AML-193 (cell line): ENCODE results near the gene PRSS38.

Experiments used
- DNase-seq, 2 experiments: peaks; one replicate each; lab custom pipeline; 2025; lab: John Stamatoyannopoulos, UW

PRSS38 gene

DNA sequence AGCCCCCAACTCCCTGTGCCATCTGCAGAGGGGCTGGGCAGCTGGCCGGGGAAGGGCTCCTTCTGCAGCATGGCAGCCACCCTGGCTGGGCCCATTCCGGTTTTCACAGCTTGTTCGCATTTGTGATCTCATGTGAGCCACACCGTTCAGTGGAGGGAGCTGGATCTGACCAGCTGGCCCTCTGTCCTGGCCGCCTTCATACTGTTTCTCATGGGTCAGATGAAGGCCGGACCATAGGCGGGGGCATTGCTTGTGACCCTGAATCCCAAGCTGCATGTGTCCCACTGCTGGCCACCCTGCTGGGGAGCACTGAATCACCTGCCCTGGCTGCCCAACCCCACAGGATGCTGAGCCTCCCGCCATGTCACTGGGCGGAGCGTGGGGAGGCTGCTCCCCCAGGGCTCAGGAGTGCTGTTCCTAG lies 36.4 kb upstream of the PRSS38 start:
- no peak for DNase-seq

DNA sequence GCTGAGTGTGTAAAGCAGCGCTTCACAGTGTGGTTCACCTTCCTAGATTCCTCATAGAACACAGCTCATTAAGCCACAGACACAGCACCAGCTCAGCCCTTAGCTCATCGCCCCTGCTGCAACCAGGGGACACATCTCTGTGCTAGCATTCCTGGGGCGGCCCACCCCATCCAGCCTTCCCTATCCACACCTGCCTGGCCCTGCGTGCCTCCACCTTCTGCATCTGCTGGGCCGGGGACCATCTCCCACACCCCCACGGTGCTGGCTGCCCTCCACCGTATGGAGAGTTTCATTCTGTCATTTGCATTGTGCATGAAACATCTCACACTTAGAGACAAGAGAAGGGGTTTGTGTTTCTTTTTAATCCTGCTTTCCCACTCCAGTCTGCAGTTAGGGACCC lies 35.8 kb upstream of the PRSS38 start:
- no peak for DNase-seq

DNA sequence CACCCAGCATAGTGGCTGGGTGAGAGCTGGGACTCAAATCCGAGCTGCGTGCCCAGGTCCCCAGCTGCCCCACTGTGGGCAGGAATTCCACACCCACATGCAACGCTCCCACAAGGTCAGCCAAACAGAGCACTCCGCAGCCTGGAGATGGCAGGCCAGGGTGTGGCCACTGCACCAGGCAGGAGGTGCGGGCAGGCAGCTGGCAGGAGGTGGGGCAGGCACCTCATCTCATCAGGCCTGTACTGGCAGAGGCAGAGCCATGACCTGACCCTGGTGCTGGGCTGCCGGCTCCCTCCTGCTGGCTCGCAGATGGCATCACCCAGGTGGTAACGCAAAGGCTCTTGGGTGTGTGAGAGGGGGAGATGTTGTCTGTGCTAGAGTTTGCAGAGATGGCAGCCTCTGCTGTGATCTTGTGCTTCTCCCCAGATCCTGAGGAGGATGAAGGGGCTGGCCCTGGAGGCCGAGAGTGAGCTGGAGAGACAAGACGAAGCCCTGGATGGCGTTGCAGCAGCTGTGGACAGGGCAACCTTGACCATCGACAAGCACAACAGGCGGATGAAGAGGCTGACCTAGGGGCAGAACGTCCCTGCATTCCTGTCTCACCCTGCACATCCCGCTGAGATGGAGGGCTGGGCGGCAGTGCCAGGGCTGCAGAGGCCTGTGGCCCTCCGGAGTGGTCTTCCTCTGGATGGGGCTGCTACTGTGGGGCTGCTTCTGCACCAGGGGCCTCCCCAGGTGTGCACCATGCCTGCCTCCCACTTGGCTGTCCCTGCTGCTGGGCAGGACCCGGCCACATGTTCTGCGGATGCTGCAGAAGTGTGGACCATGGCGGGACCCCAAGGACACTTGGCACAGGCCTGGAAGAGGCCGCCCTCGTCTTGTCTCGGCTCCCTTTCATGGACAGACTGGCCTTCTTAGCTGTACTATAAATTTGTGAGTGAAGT lies 35.1 kb upstream of the PRSS38 start:
- DNase-seq: no peak

DNA sequence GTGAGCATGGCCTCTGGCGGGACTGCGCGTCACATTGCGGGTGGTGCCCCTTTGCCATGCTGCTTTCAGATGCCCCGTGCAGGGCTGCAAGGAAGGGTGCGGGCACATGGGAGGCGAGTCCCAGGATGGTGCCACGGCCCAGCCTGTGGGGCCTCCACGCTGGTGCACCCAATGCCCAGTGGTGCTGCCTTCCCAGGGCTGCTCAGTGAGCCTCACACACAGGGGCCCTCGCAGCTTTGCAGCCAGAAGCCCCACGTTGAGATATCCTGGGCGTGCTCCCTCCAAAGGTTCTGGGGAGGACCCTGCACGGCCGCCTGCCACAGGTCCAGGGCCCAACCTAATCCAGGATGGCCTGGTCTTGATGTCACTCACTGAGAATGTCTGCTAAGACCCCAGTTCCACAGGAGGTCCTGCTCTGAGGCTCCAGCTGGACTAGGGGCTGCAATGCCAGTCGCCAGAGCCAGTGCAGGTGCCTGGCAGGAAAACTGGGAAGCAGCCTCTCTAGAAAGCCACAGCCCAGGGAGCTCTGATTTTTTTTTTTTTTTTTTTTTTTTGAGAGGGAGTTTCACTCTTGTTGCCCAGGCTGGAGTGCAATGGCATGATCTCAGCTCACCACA lies 34.1 kb upstream of the PRSS38 start:
- no peak for DNase-seq

DNA sequence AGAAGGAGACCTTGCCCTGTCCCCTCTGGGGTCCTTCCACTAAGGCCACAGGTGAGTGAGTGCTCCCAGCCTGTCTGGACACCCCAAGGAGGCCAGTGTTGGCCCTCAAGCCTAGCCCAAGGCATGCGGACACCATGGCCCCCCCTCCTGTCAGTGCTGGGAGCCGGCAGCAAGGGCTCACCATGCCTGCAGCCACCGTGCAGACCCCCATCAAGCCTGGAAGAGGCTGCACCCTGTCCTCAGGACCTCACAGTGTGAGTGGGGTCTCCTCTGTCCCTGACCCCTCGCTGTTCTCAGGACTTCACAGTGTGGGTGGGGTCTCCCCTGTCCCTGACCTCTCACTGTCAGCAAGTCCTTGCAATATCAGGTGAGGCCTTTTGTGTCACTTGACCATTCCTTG lies 33.2 kb upstream of the PRSS38 start:
- DNase-seq: no peak

DNA sequence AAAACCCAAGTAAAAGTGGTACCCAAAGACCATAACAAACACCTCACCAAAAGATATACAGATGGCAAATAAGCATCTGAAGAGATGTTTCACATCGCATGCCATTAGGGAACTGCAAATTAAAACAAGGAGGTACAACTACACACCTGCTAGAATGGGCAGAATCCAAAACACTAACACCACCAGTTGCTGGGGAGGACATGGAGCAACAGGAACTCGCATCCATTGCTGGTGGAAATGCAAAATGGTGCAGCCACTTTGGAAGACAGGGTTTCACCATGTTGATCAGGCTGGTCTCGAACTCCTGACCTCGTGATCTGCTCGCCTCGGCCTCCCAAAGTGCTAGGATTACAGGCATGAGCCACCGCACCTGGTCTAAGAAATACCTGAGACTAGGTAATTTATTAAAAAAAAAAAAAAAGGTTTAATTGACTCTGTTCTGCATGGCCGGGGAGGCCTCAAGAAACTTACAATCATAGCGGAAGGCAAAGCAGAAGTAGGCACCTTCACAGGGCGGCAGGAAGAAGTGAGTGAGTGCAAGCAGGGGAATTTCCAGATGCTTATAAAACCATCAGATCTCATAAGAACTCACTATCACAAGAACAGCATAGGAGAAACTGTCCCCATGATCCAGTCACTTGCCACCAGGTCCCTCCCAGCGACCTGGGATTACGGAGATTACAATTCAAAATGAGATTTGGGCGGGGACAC lies 30.2 kb upstream of the PRSS38 start:
- no peak for DNase-seq

DNA sequence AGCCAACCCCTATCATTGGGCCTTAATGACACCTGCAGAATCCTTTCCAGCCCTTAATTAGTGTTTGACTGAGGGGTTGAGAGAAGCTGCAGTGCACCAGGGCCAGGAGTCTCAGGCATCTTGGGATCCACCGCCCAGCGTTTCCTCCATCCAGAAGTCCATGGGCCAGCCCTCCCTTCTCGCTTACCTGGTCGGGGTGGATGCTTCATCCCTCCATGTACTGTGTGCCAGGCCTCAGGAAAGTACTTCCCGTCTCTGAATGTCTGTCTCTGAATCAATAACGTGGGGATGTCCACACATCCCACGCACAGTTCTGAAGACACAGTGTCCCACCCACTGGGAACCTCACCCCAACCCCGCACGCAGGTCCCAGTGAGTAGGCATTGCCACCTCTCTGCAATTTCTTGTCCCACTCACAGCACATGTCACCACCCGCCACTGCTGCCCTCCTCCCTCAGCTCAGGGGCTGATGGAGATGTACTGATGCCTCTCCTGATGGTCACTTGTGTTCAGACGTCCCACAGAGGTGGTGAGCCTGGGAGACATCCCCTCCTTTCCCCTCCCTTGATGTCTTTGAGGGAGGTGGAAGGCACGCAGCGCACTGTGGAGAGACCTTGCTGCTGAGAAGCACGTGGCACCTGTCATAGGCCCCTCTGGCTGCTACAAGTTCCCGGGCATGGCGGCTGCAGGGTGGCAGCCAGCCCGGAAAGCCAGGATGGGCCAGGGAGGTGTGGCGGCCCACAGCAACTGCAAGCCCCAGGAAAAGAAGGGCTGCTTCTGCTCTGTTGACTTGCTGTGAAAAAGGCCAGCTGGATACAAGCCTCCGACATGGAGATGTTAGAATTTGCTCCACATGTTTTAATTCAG lies 29.4 kb upstream of the PRSS38 start:
- DNase-seq: no peak

DNA sequence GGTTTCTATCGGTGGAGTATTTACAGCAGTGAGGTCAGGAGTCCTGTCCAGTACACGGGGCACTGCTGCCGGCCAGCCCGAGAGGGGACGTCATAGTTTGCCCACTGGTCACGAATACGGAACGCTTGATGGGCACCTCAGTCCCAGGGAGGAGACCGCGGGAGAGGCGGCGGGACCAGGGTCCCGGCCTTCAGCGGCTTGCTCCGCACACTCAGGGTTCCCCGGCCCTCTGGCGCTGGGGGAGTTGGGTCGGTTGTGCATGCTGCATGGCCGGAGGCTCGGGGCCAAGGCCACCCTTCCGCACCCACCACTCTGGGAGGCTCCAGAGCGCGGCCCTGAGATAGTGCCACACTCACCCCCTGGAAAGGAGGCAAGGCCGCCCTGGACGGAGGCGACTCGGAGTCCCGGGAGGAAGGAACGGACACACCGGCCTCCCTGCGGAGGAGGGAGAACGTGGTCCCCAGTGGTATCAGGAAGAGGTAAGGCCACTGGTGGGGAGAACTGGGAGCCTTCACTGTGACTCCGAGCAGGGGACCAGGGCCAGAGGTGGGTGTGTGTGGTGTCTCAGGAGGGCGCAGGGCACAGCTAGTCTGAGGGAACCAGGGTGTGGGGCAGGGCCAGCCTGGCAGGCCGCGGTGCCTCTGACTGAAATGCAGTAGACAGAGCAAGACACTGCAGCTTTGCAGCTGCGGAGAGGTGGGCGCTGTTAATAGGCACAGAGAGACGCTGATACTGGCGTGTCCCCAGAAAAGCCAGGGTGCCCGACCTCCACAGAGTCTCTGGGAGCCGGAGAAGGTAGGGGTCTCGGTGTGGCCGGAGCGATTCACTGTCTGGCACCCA lies 28.6 kb upstream of the PRSS38 start:
- no peak for DNase-seq

DNA sequence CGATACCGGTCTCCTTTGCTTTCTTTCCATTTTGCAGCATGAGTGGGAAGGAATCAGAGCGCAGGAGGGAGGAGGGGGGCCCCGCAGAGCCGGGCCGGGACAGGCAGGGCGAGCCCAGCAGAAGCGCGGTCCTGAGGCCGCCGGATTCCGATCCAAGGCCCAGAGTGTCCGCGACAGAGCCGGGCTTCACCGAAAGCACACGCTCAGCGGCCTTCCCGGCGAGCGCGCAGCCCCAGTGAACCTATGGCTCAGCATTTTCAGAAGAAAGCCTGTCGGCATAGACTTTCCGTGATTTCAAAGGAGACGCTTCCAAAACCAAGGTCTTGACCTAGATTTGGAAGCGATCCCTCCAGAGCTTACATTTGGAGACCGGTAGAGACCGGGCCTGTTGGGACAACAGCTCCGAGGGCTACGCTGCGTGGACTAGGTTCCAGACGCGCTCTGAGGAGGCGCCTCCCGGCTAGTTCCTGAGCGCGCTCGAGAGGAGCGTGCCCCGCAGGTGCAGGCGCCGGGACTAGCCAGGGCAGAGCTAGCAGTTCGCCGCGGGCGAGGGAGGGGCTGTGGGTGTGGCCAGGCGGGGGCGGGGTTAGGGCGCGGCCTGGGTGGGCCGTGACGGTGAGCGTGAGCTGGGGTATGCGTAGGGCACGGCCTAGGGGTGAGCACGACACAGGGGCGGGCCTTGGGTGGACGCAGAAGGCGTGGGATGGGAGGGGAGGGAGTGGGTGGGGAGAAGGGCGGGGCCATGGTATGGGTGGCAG lies 27.8 kb upstream of the PRSS38 start:
- DNase-seq: peak; percentile 69 to 85

DNA sequence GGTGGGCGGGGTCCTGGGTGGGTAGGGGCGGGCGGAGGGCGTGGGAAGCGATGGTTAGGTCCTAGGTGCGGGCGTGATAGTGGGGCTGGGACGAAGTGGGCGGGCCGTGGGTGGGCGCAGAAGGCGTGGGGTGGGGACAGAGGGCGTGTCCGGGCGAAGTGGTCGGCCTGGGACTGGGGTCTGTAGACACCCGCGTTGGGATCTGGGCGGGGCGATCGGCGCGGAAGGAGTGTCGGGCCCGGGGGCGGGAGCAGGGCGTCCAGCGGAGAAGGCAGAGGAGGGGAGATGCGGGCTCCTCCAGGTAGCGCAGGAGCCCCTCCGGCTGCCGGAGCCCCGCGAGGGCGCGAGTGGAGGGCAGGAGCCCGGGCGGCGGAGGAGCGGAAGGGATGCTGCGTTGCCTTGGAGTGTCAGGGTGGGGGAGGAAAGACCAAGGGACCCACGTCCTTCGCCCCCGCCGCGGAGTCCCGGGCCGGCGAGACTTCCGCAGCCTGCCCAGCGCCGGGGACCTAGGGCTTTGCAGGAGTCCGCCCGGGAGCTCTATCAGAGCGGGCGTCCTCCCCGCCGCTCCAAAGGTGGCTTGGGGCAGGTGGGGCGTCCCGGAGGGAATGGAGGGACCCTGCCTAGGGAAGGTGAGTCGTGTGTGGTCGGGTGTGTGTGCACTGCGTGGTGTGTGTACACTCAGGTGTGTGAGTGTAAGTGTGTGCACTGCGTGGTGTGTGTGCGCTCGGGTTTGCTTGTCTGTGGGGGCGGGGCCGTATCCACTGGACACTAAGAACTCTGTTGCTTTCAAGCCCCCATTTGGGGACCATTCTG lies 27.0 kb upstream of the PRSS38 start:
- peak; percentile 38 to 61 for DNase-seq

DNA sequence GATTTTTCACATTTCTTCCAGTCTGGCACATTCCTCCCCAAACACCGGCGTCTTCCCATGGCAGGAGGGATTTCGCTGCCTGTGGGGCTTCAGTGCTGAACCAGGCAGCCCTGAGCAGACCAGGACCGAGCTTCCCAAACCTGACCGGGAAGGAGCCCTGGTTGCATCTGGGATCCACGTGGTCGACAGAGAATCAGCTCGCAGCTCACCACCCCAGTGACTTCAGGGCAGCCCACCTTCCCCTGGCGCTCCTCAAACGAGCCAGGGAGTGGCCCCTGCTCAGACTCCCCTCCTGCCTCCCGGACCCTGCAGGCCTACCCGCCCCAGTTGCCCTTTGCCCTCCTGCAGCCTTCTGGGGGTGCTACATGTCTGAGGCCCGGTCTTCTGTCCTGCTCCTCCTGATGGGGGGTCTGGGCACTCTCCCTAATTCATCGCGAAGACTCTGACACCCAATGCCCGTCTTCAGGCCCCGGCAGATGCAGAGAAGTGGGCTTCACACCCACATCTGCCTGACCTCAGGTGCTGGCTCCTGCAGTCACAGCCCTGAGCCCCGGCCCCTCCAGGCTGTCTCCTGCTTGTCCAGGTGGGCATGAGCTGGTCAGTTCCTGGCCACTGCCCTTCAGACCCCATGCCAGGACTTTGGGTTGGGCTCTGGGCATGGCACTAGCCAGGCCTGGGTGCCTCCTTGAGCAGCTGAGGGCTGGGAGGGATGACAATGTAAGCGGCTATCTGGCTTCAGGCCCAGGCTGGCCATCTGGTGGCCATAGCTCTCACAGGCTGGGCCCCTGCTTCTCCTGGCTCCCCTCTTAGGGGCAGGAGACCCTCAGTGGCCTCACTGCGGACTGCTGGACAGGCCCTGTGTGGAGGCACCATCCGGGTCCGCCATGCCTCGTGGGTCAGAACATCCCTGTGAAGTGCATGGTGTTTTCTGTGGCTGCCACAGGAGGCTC lies 26.1 kb upstream of the PRSS38 start:
- DNase-seq: no peak

DNA sequence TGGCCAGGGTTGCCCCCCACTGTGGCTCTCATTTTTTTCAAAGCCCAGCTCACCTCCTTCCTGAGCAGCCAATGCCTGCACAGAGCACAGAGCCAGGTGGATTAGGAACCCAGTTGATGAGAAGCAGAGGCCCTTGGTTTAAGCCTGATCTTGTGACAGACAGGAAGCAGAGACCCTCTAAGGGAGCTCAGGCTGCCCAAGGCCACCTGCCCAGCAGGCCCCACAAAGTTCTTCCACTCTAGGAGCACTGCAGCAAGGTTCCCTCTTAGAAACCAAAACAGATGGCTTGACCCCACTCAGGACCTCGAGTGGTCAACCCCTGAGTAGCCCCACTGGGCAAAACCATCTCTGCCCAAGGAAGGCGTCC lies 25.5 kb upstream of the PRSS38 start:
- DNase-seq: no peak

DNA sequence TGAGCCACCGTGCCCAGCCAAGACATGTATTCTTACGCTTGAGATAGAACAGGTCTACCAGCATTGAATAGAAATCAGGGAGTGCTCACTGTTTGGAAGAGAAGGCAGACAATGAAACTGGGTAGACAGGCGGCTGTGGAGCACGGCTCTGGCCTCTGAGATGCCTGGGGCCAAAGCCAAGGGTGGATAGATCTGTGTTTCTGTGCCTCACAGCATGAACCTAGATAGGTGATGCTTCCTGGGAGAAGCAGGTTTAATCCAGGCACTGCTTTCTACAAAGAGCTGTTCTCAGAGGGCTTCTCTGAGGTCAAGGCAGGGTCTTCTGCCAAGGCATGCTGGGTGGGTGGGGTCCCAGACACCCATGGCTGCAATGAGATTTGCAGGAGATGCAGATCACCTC lies 24.6 kb upstream of the PRSS38 start:
- no peak for DNase-seq

DNA sequence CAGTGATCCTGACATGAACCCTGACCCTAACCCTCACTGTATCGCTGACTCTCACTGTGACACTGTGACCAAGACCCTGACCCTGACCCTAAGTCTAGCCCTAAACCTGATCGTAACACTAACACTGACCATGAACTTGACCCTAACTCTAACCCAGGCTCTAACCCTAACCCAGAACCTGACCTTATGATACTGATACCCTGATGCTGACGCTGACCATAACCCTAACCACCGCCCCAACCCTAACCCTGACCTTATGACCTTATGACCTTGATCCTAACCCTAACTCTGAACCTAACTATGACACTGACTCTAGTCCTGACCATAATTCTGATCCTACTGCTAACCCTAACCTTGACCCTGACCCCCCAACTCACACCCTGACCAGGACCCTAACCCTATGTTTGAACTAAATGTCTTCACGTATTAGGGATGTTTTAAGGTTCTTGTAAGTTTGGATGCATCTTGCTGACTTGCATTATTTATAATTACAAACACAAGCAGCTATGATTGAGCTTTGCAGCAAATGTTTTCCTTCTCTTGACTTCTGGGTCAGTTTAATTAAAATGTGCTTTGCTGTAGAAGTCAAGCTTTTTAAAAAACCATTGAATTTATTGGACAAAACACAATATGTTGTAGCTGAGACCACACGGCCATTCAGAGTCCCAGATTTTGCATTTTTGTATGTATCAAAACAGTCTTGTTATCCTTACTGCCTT lies 23.9 kb upstream of the PRSS38 start:
- no peak for DNase-seq

DNA sequence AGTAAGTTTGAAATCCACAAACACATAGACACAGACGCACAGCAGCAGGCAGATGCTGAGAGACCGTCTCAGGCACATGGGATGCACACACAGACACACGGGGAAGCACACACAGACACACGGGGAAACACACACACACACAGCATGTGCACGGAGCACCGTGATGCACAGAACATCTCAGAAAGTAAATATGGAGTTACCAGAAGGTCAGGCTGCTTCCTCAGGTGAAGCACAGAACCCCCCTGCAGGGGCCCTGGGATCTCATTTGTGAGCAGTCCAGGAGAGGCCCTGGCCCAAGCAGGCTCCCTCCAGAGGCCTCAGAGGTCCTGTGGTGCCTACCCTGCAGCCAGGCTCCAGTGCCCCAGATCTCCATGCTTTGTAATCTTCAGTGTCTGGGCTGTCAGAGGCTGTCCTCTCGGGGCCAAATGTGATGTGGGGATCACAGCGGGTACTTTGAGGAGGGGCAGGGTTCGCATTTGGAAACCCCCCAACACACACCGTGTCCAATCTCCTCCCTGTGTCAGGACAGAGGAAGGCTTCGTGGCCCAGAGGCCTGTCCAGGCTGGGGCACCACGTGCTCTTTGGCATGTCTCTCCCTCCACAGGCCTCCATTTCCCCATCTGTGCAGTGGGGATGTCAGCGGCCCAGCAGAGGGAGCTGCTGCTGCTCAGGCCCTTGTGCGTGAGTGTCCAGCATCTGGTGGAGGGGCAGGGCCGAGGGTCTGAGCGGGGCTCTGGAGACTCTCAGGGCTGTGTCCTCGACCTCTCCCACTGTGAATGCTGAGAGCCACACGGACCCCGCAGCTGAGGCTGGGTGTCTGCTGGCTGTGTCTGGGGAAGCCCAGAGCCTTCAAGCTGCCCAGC lies 23.0 kb upstream of the PRSS38 start:
- DNase-seq: no peak

DNA sequence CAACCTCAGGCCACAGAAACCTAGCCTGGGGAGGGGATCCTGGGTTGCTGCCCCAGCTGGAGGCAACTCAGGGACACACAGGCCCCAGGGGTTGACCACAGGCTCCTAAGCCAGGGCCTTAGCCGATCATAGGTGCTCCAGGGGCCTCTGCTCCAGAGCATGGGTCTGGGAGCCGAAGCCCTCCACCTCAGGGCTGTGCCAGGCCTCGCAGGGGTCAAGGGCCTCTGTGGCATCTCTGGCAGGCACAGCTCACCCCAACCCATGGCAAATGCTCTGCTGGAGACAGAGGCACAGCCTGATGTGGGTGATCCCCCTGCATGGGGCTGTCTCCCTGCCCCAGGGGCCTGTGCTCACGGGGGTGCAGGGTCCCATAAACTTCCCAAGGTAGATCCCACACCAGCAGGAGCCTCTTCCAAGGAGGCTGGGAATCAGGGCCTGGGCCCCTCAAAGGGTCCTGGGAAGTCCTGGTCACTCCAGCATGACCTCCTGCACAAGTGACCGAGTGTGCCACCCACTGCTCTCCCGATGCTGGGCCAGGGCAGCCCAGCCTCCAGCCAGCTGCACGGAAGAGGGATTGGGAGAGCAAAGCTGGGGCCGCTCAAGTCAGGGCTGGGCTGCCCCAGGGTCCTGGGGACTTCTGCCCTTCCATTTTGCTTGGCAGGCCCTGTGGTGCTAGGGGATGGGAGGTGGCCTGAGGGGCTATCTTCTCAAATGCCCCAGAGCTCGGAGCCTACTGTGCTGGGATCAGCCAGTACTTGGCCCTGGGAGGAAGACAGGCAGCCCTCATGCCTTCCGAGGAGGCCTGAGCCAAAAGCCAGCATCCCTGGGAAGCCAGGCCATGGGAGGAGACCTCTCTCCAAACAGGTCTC lies 22.2 kb upstream of the PRSS38 start:
- no peak for DNase-seq
